Right lobe of liver (tissue), 4 donors: Measurements from ENCODE around the gene STX3.

Experiments
- POLR2A ChIP-seq: fragments of 450-650 bp; IDR thresholded peaks from one replicate; pipeline ENCODE4 v1.6.1; 2017; ENCODE audit warnings: antibody characterized with exemption, mild to moderate bottlenecking
- TF ChIP-seq, protein P1 (sequence below), 4 donors: fragments of 200-600 bp in 3 of 4; fragments of 450-650 bp in 1 of 4; IDR thresholded peaks; one replicate each; pipeline versions ENCODE4 v1.5.1 to v1.8.0; 2016 to 2022; ENCODE audit warnings: antibody characterized with exemption in 4 of 4, mild to moderate bottlenecking in 2 of 4
- donor health status: DM: no; HTN: no; CAD: no.
- donor health status: DM: no; HTN: no; CAD: no.
- donor health status: DM: no; HTN: yes; CAD: no.

DNA sequence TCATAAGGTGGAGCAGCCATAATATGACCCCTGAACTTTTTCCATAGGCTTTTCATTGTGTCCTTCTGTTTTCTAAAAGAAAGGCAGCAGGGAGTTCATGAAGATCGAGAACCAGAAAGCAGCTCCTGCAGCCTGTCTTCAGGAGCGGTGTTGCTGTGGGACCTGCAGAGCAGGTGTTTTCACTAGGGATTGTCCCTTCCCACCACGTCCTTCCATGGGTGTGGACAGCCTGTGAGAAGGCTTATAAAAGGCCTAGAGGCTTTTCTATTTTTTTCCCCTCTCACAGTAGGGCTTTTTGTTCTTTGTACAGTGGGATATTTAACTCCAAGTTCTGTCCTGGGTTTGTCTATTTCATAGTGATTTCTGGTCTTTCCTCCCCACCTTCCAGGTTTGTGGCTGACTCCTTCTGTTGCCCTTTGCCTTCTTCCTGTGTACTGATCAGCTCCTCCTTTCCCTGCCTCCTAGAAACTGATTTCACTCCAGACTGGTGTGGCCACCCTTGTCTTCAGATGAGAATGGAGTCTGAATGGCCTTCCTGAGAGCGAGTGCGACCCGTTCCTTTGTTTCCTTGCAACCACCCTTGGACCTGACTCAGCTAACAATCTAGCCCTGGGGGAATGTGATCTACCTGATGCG is 45.3 kb downstream of the STX3 start:
- TF ChIP-seq POLR2A, result no peak
- TF ChIP-seq, protein P1, sequence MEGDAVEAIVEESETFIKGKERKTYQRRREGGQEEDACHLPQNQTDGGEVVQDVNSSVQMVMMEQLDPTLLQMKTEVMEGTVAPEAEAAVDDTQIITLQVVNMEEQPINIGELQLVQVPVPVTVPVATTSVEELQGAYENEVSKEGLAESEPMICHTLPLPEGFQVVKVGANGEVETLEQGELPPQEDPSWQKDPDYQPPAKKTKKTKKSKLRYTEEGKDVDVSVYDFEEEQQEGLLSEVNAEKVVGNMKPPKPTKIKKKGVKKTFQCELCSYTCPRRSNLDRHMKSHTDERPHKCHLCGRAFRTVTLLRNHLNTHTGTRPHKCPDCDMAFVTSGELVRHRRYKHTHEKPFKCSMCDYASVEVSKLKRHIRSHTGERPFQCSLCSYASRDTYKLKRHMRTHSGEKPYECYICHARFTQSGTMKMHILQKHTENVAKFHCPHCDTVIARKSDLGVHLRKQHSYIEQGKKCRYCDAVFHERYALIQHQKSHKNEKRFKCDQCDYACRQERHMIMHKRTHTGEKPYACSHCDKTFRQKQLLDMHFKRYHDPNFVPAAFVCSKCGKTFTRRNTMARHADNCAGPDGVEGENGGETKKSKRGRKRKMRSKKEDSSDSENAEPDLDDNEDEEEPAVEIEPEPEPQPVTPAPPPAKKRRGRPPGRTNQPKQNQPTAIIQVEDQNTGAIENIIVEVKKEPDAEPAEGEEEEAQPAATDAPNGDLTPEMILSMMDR (IDR thresholded peaks at IDR 0.05), result no peak
